AG04449 (cell line): Measurements from ENCODE around the gene TRIM7.

ENCODE experiments used
- CTCF ChIA-PET: fragments of 350-600 bp; formaldehyde crosslinking; extraction: SDS; loops from one replicate; lab custom pipeline; 2021; ENCODE audit warnings: antibody characterized with exemption; lab: Yijun Ruan, JAX
- POLR2A ChIA-PET: fragments of 400-600, 350-600 bp; formaldehyde crosslinking; extraction: SDS; loops from one replicate; lab custom pipeline; 2020; ENCODE audit warnings: antibody characterized with exemption, inconsistent platforms; lab: Yijun Ruan, JAX
- DNase-seq: peaks from one replicate; pipeline ENCODE4 v3.0.0-alpha.2; 2010; ENCODE audit warnings: low read depth, low spot score
- H3K4me3 ChIP-seq: 2 replicates; pipeline ENCODE4 v1.5.1; 2011; ENCODE audit warnings: low read depth, mild to moderate bottlenecking, control low read depth, low read length
- CTCF ChIP-seq: IDR thresholded peaks from one replicate; pipeline ENCODE4 v1.5.1; 2011; ENCODE audit warnings: mild to moderate bottlenecking, moderate library complexity, low read length, control low read depth, inconsistent platforms; ENCODE audit not compliant: insufficient read depth; ENCODE audit errors: missing control alignments

TRIM7 gene

GRCh38 chr5:181197326-181197951, 7.6 kb downstream of the TRIM7 start:
- H3K4me3 ChIP-seq = no peak overlapping the region
- no peak for DNase-seq
- CTCF ChIA-PET = interaction anchor here (1.3 to 2.2 kb wide), 4 partner anchors 8 to 31 kb away, joined by 3 to 10 read pairs (median 8); no protein-coding TSS in a partner anchor
- no peak for TF ChIP-seq CTCF
- POLR2A ChIA-PET = no interaction called here

GRCh38 chr5:181195249-181195761, 9.7 kb downstream of the TRIM7 start:
- DNase-seq = no peak
- CTCF ChIA-PET = interaction anchor here (1.1 kb wide), 1 partner anchor 10 kb away, joined by 3 read pairs; the partner anchor contains the start of gene TRIM7
- H3K4me3 ChIP-seq = no peak overlapping the region
- POLR2A ChIA-PET = no interaction called here
- TF ChIP-seq CTCF = no peak

GRCh38 chr5:181194489-181195248, 10.3 kb downstream of the TRIM7 start:
- H3K4me3 ChIP-seq = no peak overlapping the region
- DNase-seq = no peak
- ChIA-PET POLR2A (no interaction called here), CTCF (interaction anchor here (1.1 to 2.0 kb wide), 3 partner anchors 9 to 12 kb away, joined by 3 to 8 read pairs (median 3); partner anchors contain the start of gene TRIM7)
- TF ChIP-seq CTCF = no peak

- ChIA-PET POLR2A (no interaction called here), CTCF (interaction anchor here (1.4 to 2.0 kb wide), 3 partner anchors 9 to 13 kb away, joined by 3 to 8 read pairs (median 5); no protein-coding TSS in a partner anchor)
- no peak for TF ChIP-seq CTCF
- no peak for DNase-seq
- no peak overlapping the region for H3K4me3 ChIP-seq
These were observed 11.3 kb downstream of the TRIM7 start for GRCh38 chr5:181193656-181194055.

- no peak for DNase-seq
- peak overlapping the region; percentile 90 for H3K4me3 ChIP-seq
- POLR2A ChIA-PET = interaction anchor here (0.9 to 2.5 kb wide), 9 partner anchors 9 to 68 kb away, joined by 3 to 26 read pairs (median 7); partner anchors contain the start of genes RACK1, TRIM41, TRIM52 and TRIM7
- CTCF ChIA-PET = interaction anchor here (1.1 to 2.6 kb wide), 6 partner anchors 8 to 18 kb away, joined by 3 to 16 read pairs (median 6); no protein-coding TSS in a partner anchor
- no peak for TF ChIP-seq CTCF
These were observed 12.5 kb downstream of the TRIM7 start for GRCh38 chr5:181192337-181193046.
